GM19467 (cell line): ENCODE results near the gene CTXN2.
A peak's percentile ranks its signal among the peaks of the same experiment; 100 is the strongest.

ENCODE experiments used
- ATAC-seq: cut with Tn5 transposase; IDR thresholded peaks from one replicate; pipeline ENCODE4 v1.9.1; 2021; ENCODE audit warnings: mild to moderate bottlenecking, moderate library complexity; ENCODE audit not compliant: unreplicated experiment

Gene CTXN2

GRCh38 chr15:48191574-48192225 lies at the start of gene CTXN2:
CTXN2 (plus strand) TSS chr15:48191665; CDS start chr15:48201301, 9,636 bp downstream.
- no peak for ATAC-seq

DNA sequence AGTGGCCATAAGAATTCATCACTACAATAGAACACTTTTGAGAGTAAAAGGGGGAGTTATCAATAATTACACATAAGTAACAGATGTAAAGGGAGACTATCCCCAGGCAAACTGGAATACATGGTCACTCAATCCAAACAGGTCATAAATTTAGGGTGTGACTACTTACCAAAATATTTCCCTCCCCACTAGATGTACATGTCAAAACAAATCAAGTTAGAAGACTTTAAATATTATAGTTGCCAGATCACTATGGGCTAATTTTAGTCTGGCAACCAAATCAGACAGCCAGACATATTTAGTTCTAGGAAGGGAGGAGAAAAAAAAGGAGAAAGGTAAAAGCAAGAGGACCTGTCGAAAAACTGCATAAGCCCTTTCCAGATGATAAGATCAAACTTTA lies 47.6 kb upstream of the CTXN2 start:
- ATAC-seq: no peak

- no peak for ATAC-seq
Observed at GRCh38 chr15:48144889-48145288, 46.6 kb upstream of the CTXN2 start.

DNA sequence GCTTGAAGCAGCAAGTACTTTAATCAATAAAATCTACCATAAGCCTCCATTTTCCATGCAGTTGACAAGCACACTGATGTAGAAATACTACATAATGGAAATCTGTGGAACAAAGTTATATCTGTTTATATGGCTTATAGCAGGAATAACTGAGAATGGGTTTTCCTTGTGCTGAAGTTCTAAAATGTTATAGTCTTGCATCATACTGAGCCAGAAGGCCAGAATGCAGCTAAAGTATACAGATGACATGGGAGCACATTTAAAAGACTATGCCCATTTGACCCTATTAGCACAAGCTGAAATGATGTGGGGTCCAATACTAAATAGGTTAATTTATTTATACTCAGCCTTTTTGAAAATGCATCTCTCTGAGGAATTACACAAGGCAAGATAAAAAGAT lies 45.5 kb upstream of the CTXN2 start:
- no peak for ATAC-seq

- no peak for ATAC-seq
Observed at GRCh38 chr15:48147358-48147757, 44.1 kb upstream of the CTXN2 start.

DNA sequence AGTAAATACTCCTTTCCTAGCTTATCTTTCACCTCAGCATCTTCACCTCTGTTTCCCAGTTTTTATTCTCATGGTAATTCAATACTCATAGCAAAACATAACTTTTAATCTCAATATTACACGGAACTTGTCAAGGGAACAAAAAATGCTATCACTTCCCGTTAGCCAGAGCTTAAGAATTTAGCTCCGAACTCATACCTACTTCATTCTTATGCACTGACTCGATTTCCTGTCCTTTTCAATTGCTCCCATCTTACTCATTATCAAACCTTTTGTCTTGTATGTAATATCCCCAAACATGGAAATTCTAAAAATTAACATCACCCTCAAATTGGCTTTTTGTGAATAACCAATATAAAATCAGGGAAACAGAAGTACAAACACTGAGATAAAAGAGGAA lies 41.6 kb upstream of the CTXN2 start:
- ATAC-seq: no peak

GRCh38 chr15:48153526-48153925 lies 37.9 kb upstream of the CTXN2 start:
- ATAC-seq: no peak

- no peak for ATAC-seq
Observed at GRCh38 chr15:48168616-48169015, 22.8 kb upstream of the CTXN2 start.

- ATAC-seq: no peak
Observed at GRCh38 chr15:48170981-48171380, 20.5 kb upstream of the CTXN2 start.

DNA sequence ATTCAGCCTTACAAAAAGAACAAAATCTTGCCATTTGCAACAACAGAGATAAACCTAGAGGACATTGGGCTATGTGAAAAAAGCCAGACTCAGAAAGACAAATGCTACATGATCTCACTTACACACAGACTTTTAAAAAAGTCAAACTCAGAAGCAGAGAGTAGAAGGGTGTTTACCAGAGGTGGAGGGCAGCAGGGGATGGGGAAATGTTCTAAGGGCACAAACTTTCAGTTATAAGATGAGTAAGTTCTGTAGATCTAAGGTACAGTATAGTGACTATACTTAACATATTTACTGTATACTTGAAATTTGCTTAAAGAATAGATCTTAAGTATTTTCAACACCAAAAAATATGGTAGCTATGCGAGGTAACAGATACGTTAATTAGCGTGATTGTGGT lies 16.3 kb upstream of the CTXN2 start:
- no peak for ATAC-seq

DNA sequence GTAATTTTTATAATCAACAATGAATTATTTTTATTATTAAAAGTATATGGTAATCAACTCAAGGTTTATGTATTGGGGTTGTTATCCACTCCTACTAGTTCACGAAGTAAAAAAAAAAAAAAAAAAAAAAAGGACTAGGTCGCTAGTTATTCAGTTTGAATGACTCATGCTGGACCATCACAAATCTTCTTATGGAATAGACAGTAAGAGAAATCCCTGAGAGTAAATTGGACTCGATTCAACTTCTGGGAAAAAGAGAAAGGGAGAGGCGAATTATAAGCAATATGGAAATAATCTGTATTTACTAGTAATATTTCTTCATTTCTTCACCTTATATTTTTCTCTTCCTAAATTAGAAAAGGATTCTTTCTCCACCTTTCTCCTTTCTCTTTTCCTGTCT lies 15.4 kb upstream of the CTXN2 start:
- no peak for ATAC-seq

GRCh38 chr15:48176957-48177356 lies 14.5 kb upstream of the CTXN2 start:
- peak; percentile 41 for ATAC-seq

DNA sequence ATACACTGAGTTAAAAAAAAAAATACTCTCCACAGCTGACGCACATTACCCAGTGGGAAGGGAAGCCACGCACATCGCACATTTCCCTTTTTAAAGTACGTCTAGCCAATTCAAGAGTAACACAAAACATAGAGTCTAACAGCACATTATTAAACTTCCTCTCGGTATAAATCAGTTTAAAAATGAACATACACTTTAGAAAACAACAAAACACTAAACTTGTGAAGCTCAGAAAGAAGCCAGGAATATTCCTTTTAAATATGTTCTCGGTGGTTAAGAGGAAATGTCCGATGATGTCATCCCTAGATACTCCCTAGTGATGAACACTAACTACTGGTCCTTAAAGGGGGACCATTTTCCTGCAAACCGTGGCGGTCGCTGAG lies 14.1 kb upstream of the CTXN2 start:
- ATAC-seq: peak; percentile 46

GRCh38 chr15:48177766-48178647 lies 13.5 kb upstream of the CTXN2 start, which contains the start of gene MYEF2:
MYEF2 (minus strand) TSS chr15:48178295; CDS start chr15:48178237, 58 bp downstream.
- ATAC-seq: peak; percentile 72

DNA sequence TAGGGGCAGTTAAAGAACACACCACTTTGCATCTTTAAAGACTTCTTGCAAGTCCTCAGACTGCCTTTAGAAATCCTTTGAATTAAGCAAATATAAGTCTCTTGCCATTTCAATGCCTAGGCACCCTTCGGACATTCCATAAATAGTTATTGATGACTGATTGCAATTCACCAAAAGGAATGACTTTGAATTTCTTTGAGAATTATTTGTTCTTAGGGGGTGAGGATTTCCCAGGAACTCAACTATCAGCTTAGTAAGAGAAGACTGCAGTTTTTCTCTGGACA lies 12.9 kb upstream of the CTXN2 start:
- no peak for ATAC-seq

DNA sequence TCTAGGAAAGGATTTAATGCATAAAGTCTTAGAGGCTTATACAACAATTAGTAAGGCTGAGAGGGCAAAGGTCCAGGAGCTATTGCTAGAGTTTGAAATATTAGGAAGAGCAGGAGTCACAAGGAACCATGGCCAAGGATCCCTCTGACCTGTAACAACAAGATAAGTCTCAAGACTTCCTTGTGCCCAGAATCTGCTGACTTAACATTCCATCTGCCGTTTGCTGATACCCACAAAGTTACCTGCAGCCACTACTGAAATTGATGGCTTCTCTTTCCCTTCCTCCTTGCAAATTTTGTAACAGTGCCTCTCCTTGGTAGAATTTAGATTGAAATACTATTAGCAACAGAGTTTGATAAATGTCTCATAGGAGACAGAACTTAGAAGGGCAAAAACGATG lies 8.7 kb upstream of the CTXN2 start:
- no peak for ATAC-seq

- ATAC-seq: no peak
Observed at GRCh38 chr15:48185529-48185928, 5.9 kb upstream of the CTXN2 start.

DNA sequence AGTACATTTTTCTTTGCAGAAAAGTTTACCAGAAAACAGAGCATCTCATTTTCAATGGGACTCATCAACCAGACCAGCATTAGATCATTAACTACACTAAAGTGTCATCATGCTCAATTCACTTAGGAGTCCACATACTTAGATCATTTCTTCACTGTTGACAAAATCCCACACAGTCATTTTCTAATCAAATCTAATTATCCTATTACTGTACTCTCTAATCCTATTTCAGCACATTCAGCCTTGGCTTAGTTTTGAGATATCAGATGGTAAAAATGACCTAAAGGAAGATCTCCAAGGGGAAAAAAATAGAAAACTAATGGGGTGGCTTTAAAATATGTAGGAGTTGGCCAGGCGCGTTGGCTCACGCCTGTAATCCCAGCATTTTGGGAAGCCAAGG lies 5.2 kb upstream of the CTXN2 start:
- ATAC-seq: no peak

- no peak for ATAC-seq
Observed at GRCh38 chr15:48190932-48191573, 412 bp upstream of the CTXN2 start.

DNA sequence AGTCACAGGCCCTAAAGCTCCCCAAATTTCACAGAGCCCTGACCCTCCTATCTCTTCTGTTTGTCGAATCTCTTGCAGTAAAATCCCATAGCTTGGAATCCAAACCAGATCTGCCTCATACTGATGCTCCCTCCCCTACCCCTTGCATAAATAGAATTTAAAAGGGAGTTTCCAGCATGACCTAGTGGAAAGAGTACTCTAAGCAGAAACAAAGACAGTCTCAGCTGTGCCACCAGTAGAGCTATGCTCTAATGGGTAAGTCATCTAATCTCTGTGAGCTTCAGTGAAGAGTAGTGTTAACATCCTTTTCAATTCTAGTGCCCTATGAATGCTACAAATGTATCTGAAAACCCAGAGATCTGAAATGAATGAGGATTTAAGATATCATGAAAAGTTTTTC lies 10.6 kb downstream of the CTXN2 start:
- no peak for ATAC-seq

GRCh38 chr15:48205981-48206380 lies 14.5 kb downstream of the CTXN2 start, which contains the start of gene SLC12A1:
SLC12A1 (plus strand) TSS chr15:48206302; CDS start chr15:48207720, 1,418 bp downstream.
- ATAC-seq: no peak

DNA sequence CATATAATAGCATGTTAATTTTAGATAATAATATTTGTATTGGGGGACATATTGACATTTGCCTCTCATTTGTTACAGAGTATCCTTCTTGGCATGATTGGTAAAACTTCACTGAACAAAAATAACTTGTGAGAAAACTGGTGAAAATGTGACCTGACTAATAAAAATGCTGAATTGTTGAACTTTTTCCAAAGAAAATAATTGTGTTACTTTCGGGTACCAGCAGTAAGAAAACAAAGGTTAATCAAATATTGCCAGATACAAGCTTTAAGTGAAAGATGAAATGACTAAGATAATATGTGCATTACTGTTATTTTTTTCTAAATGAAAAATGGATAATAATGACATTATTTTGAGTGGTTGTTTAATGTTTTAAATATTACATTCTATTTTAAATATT lies 29.8 kb downstream of the CTXN2 start:
- no peak for ATAC-seq
